Measurements from ENCODE around the gene REV1.
"Not testable (repeated sequence)": the region's sequence is repeated elsewhere in the genome, so short reads cannot be mapped to it uniquely, and the experiment has no call there.

Gene REV1

DNA sequence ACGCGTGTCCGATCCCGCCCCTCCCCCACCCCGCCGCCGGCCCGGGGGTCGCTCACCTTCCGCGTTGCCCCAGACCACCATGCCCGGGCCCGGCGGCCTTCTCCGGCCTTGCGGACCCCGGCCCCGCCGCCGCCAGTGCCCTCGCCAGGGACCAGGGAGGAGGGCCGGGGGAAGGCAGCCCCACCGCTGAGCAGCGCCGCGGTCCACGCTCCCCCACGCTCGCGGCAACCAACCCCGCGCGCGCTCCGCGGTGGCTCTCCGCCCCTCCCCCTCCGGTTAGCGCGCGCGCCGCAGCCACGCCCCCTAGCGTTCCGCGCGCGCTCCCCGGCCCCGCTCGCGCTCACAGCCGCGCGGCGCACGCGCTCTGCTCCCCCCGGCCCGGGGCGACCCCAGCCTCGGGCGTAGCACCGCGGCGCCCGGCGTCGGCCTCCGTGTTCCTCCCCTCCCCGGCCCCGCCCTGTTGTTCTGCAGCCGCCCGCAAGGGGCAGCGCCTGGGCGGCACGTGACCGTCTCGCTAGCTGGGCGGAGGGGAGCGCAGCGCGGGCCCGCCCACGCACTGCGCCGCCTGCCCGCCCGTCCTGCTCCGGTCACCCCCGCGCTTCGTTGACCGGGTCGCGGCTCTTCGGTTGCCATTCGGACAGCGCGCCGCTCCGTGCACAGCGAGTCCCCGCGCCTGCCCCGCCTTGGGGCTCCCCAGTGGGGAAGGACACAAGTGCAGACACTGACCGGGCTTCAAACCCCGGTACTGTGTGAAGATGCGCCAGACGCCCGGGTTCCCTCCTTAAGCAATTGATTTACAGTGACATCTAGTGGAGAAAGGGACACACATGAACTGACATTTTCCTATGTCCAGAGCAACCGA, at the start of gene REV1:
Gene REV1 (minus strand): TSS at position 257 of the 862 bp plus-strand sequence. CDS start 25,042 bp downstream, outside the sequence.
- DNase-seq (ENCODE audit: low spot score), result peak; percentile 95

DNA sequence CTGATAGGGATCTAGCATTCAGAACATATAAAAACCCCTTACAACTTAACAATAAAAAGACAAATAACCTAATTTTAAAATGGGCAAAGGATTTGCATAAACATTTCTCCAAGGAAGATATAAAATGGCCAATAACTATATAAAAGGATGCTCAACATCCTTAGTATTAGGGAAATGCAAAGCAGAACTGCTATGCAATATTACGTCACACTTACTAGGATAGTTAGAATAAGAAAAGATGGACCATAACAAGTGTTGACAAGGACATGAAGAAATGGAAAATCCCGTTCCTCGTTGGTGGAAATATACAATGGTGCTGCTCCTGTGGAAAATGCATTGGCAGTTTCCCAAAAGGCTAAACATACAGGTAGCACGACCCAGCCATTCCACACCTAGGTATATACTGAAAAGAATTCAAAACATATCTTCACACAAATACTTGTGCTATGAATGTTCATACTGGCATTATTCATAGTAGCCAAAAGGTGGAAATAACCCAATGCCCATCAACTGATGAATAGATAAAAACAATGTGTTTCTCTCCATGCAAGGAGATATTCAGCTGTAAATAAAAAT, 48.2 kb upstream of the REV1 start:
- DNase-seq (ENCODE audit: low spot score), result no peak

GRCh38 chr2:99524056-99524455, 34.2 kb upstream of the REV1 start:
- no peak for DNase-seq (ENCODE audit: low spot score)

DNA sequence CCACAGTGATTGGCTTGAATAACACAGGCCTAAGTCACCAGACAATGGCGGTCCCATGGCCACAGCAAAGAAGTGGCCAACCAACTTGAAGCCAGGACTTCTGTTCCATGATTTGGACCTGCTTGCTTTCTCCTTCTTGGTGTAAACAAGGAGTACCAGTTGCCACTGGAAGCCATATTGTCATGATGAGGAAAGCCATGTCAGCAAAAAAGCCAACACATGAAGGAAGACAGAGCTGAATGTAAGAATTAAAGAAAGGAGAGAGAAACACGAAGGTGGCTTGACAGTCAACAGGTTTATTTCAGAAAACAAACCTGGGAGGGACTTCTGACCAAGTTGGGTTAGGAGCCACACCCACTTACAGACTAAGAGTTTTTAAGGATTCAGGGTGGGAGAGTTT, 32.3 kb upstream of the REV1 start:
- DNase-seq (ENCODE audit: low spot score), result no peak

DNA sequence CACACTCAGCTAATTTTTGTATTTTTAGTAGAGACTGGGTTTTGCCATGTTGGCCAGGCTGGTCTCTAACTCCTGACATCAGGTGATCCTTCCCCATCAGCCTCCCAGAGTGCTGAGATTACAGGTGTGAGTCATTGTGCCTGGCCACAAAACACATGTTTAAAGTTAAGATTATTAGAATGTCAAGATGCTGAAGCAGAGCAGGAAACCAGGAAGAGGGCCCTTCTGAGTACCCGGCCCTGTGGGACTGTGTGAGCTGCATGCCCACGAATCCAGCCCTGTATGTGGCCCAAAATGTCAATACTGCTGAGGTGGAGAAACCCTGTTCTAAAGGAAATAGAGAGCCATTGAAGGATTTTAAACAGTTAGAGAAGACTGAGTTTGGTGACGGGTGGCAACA, 31.0 kb upstream of the REV1 start:
- no peak for DNase-seq (ENCODE audit: low spot score)

DNA sequence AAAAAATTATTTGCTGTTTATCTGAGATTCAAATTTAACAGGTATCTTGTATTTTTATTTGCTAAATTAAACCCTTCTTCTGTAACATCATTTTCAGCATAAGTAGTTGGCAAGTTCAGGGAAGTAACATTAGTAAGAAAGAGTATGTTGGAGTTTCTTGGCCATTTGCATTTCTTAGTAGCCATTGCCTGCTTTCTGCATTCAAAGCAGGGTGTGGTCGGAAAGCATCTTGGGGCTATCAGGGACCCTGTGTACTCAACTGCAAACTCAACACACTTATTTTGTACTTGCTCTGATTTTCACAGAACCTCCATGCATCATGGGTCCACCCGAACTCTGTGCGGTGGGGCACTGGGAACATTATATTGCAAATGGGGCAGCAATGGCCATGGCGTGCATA, 30.4 kb upstream of the REV1 start:
- DNase-seq (ENCODE audit: low spot score), result no peak

DNA sequence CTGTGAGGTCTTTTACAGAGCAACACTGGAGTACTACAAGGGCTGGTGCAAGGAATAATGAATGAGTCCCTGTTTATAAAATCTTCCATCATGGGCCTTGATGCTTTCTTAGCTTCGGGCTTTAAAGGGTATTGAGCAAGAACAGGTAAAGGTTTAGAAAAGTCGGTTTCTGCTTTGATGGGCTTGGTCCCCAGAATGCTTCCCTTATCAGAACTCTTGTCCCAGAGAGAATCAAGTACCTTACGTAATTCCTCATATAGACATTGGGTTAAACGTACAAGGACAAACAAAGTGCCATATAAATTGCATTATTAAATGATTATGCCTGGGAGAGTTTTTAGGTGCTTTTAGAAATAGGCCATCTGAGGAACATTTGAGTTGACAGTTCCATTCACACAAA, 24.5 kb upstream of the REV1 start:
- DNase-seq (ENCODE audit: low spot score), result no peak

DNA sequence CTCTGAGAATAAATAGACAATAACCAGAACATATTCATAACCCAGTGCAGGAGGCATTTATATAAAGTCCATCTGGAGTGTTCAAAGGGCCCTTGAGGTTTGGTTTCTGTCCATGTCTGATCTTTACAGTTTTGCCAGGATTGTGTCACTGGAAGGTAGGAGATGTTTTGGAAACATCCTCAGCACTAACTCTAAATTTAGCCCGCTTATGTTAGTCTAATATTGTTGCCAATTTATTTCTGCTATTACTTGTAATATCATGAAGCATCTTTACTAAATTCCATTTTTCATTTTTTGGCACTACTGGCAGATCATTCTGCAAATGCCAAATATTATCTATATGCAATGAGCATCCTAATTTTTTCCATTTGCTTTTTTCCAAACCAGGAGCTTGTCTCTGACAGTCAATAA, 22.4 kb upstream of the REV1 start:
- peak; percentile 97 for DNase-seq (ENCODE audit: low spot score)

GRCh38 chr2:99509387-99509786, 19.6 kb upstream of the REV1 start:
- no peak for DNase-seq (ENCODE audit: low spot score)

- peak; percentile 40 for DNase-seq (ENCODE audit: low spot score)
These were observed 18.4 kb upstream of the REV1 start for GRCh38 chr2:99507937-99508818.

GRCh38 chr2:99504844-99505584, 15.2 kb upstream of the REV1 start:
- no peak for DNase-seq (ENCODE audit: low spot score)

GRCh38 chr2:99503662-99504416, 14.0 kb upstream of the REV1 start:
- DNase-seq (ENCODE audit: low spot score), result not testable (repeated sequence)

GRCh38 chr2:99496021-99496420, 6.2 kb upstream of the REV1 start:
- DNase-seq (ENCODE audit: low spot score), result no peak

DNA sequence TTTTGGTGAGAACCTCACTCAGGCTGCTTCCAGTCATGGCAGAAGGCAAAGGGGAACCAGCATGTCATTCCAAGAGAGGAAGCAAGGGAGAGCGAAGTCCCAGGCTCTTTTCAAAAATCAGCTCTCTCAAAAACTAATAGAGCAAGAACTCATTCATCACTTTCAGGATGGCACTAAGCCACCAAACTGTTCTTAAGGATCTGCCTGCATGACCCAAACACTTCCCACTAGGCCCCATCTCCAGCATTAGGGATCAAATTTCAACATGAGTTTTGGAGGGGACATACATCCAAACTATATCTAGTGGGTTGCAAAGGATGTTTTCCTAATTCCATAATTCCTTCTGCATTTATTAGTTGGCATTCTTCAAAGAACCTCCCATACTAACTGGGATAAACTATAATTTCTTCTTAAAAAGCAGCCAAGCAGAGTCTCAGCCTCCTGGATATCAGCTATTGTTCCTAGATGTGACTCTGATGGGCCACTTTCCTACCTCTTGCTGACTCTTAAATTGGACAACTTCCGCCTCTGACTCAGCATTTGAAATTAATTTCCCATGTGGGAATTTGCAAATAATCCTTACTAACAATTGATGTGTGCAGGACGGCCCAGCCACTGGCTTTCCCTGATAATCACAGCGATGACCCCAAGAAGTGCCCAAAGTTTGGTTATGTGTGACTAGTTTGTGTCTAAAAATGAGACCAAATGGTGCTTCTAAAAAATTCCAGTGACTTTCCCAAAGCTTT, 5.5 kb upstream of the REV1 start:
- DNase-seq (ENCODE audit: low spot score), result no peak

DNA sequence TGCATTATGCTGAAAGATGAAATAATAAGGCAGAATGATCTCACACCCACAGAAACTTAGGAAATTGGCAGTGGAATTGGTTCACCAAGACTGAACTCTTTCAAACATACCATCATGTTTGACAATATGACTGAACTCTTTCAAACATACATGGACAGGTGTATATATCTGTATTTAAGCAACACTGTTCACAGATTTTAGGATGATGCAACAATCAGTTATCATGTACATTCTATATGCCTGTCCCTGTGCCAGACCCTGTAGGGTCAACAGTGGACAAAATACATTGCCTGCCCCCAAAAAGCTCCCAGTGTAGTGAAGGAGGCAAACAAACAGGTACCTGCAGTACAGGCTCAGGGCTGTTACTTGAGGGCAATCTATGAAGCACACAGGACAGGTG, 2.9 kb upstream of the REV1 start:
- no peak for DNase-seq (ENCODE audit: low spot score)

DNA sequence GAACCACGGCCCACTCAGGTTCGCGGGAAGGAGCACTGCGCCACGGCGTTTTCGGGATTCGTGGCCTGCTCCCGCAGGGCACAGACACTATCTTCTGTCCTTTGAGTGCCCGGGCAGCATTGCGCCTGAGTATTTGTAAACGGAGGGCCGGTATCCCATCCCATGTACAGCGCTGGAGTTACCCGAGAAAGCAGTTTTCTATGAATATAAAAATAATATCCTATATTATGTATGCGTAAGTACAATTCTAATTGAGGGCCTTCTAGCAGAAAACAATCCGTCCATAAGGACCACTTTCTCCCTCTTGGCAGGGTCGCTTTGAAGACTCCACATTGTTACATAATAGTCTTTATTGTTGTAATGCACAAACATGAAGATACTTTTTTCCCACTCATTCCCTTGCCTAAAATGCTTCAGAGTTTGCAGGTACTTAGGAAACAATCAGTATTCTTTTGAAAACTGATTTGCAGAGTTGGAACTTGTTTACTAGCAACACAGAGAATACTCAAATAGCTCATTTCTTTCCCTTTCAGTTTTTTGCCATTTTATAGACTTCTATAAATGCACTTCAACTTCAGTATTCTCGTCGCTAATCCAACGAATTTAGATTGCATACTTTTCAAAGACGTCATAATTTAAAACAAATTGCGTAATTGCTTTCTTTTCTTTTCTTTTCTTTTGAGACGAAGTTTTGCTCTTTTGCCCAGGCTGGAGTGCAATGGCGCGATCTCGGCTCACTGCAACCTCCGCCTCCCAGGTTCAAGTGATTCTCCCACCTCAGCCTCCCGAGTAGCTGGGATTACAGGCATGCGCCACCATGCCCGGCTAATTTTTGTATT, 1.0 kb upstream of the REV1 start:
- peak; percentile 37 for DNase-seq (ENCODE audit: low spot score)

GRCh38 chr2:99489063-99489760, 605 bp downstream of the REV1 start:
- DNase-seq (ENCODE audit: low spot score), result peak; percentile 60

- peak; percentile 38 for DNase-seq (ENCODE audit: low spot score)
These were observed 1.2 kb downstream of the REV1 start for GRCh38 chr2:99488539-99489062.

GRCh38 chr2:99487906-99488305, 1.9 kb downstream of the REV1 start:
- no peak for DNase-seq (ENCODE audit: low spot score)

All from cerebellar cortex (tissue), 1 donor.